CD4-positive, alpha-beta memory T cell (primary cell): ENCODE results near the gene PPP1R10. TPM values are rescaled to one million over a fixed set of nuclear protein-coding genes. Genes with fewer than 3 reads are reported as not detected.

ENCODE experiments used
- CTCF ChIA-PET: fragments of 350-600 bp; sonication (Branson Sonifier 250); formaldehyde crosslinking; loops from one replicate; lab custom pipeline; 2021; ENCODE audit warnings: inconsistent platforms; ENCODE audit not compliant: partially characterized antibody; lab: Charles Lee
- POLR2A ChIA-PET: fragments of 350-600 bp; sonication (Branson Sonifier 250); formaldehyde crosslinking; loops from one replicate; lab custom pipeline; 2021; ENCODE audit not compliant: partially characterized antibody; lab: Charles Lee
- DNase-seq, 5 donors: peaks; one replicate each; pipeline versions ENCODE4 v3.0.0 to v3.0.0-alpha.2; 2020 to 2022; ENCODE audit warnings: mixed read lengths in 1 of 5
- H3K27ac ChIP-seq: one replicate; pipeline ENCODE4 v1.7.0; 2013; ENCODE audit warnings: low read depth, low read length
- H3K27me3 ChIP-seq: 2 replicates; pipeline ENCODE4 v1.7.0; 2013; ENCODE audit warnings: mild to moderate bottlenecking, low read length, moderate library complexity; ENCODE audit not compliant: insufficient read depth
- H3K36me3 ChIP-seq: 2 replicates; pipeline ENCODE4 v1.7.0; 2013; ENCODE audit warnings: mild to moderate bottlenecking, low read length, moderate library complexity; ENCODE audit not compliant: insufficient read depth
- H3K4me1 ChIP-seq: 2 replicates; pipeline ENCODE4 v1.7.0; 2013; ENCODE audit warnings: mild to moderate bottlenecking, low read length, moderate library complexity; ENCODE audit not compliant: insufficient read depth
- H3K4me3 ChIP-seq, 2 donors: one replicate each; pipeline ENCODE4 v1.7.0; 2013; ENCODE audit warnings: low read length in 2 of 2, mild to moderate bottlenecking in 1 of 2
- H3K9me3 ChIP-seq, 2 donors: one replicate each; pipeline ENCODE4 v1.7.0; 2013; ENCODE audit warnings: low read length in 2 of 2, control low read depth in 1 of 2; ENCODE audit not compliant: control insufficient read depth in 1 of 2
- H3K27ac Mint-ChIP-seq, 7 donors: one replicate each; pipeline ENCODE4 v1.8.0; 2020 to 2021; ENCODE audit warnings: mixed read lengths in 7 of 7, mild to moderate bottlenecking in 6 of 7, inconsistent platforms in 3 of 7, moderate library complexity in 3 of 7
- H3K27me3 Mint-ChIP-seq, 2 donors: one replicate each; pipeline ENCODE4 v1.8.0; 2020 to 2021; ENCODE audit warnings: mixed read lengths in 2 of 2
- H3K36me3 Mint-ChIP-seq, 2 donors: one replicate each; pipeline ENCODE4 v1.8.0; 2020 to 2021; ENCODE audit warnings: mixed read lengths in 2 of 2, inconsistent platforms in 1 of 2, mild to moderate bottlenecking in 1 of 2
- H3K4me1 Mint-ChIP-seq, 4 donors: one replicate each; pipeline ENCODE4 v1.8.0; 2020 to 2021; ENCODE audit warnings: mixed read lengths in 4 of 4, mild to moderate bottlenecking in 1 of 4
- H3K4me3 Mint-ChIP-seq, 8 donors: one replicate each; pipeline ENCODE4 v1.8.0; 2020 to 2021; ENCODE audit warnings: mixed read lengths in 8 of 8, mild to moderate bottlenecking in 7 of 8, moderate library complexity in 6 of 8, inconsistent platforms in 3 of 8
- H3K9me3 Mint-ChIP-seq, 8 donors: one replicate each; pipeline ENCODE4 v1.8.0; 2020 to 2021; ENCODE audit warnings: mixed read lengths in 8 of 8, mild to moderate bottlenecking in 5 of 8, inconsistent platforms in 3 of 8, moderate library complexity in 1 of 8
- intact Hi-C: fragments of 100-400 bp; cut with micrococcal nuclease; formaldehyde crosslinking; loops from one replicate; pipeline ENCODE4 v1.15.1; 2023
- polyA plus RNA-seq, 2 donors: library from polyadenylated mRNA; unstranded; fragments of 300-500 nt; fragmentation: Illumina TruSeq; gene quantifications; one replicate each; pipeline ENCODE4 v1.2.3, GENCODE V29; 2021
- total RNA-seq, 2 experiments: library from RNA; stranded (reverse); gene quantifications; one replicate each; pipeline ENCODE4 v1.2.3, GENCODE V29; 2021

Gene PPP1R10
- total and polyA plus RNA-seq, 4 experiments from 2014 or later: 8.5 to 231 (median 127) TPM

DNA sequence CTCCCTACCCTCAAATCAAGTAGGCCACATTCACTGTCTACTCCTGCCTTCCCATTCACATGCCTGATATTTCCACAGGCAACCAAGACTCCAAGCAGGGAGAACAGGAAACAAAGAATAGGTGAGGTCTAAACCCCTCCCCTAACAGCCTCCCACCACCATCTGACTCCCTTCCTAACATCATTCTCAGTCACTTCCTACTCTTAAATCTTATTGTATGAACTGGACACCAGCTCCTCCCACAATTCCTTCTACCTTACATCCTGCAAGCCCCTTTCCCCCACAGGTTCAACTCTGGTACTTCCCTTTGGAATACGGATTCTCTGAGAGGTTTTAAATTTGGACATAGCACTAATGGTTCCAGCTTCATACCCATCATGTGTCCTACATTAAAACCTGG is 28.9 kb upstream of the PPP1R10 start:
- H3K27ac ChIP-seq: peak overlapping the region; percentile 89
- H3K4me3 Mint-ChIP-seq: peak overlapping the region in 7 of 8 donors; percentile 3 to 91 (median 87)
- ChIA-PET POLR2A (interaction anchor here (1.1 to 5.8 kb wide), 9 partner anchors 20 to 153 kb away, joined by 3 to 58 read pairs (median 5); partner anchors contain the start of genes ATAT1, DHX16, MDC1 and MRPS18B), CTCF (interaction anchor here (1.3 to 1.7 kb wide), 4 partner anchors 16 to 163 kb away, joined by 4 to 6 read pairs (median 5); no protein-coding TSS in a partner anchor)
- peaks cover 20% of the 10 kb centered on the region for H3K4me1 ChIP-seq
- H3K27me3 ChIP-seq: no peaks in the 10 kb centered on the region
- H3K27me3 Mint-ChIP-seq: no peaks in the 10 kb centered on the region
- H3K4me1 Mint-ChIP-seq: peaks cover 18 to 29% (median 24%) of the 10 kb centered on the region in 4 donors
- no peak for DNase-seq
- intact Hi-C loops: no loop called here
- no peaks in the 10 kb centered on the region for H3K9me3 Mint-ChIP-seq
- H3K9me3 ChIP-seq: no peaks in the 10 kb centered on the region
- H3K4me3 ChIP-seq: peak overlapping the region in 1 of 2 donors; percentile 91
- peaks cover 12 to 17% of the 10 kb centered on the region in 2 donors for H3K36me3 Mint-ChIP-seq
- H3K36me3 ChIP-seq: peaks cover 2% of the 10 kb centered on the region
- peak overlapping the region in 6 of 7 donors; percentile 17 to 91 (median 84) for H3K27ac Mint-ChIP-seq

DNA sequence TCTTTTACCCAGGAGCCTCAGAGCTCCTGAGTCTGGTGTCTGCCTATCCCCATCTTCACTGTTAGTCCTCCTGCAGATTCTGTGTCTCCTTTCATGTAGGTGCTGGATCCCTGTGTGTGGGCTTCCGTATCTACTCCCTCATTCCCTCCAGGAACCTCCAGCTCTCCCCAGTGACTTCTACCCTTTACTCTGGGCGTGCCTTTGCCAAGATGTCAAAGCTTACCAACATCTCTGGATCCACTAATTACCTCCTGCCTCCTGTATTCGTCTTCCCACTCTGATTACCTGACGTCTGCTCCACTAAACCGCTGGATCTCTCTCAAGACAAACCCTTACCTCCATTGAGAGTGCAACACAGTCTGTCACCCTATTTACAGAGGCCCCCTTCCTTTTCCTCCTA is 27.7 kb upstream of the PPP1R10 start:
- no peak for DNase-seq
- Mint-ChIP-seq H3K27ac (peak overlapping the region in 3 of 7 donors; percentile 63 to 80 (median 78)), H3K27me3 (no peaks in the 10 kb centered on the region), H3K9me3 (no peaks in the 10 kb centered on the region), H3K4me1 (peaks cover 18 to 29% (median 26%) of the 10 kb centered on the region in 4 donors), H3K36me3 (peaks cover 9 to 12% of the 10 kb centered on the region in 2 donors), H3K4me3 (no peak overlapping the region)
- H3K27ac ChIP-seq: no peak overlapping the region
- peaks cover 20% of the 10 kb centered on the region for H3K4me1 ChIP-seq
- no peaks in the 10 kb centered on the region for H3K36me3 ChIP-seq
- POLR2A ChIA-PET: interaction anchor here (2.4 to 5.8 kb wide), 2 partner anchors 27 to 30 kb away, joined by 16 to 58 read pairs; partner anchors contain the start of genes MRPS18B and PPP1R10
- no peaks in the 10 kb centered on the region for H3K9me3 ChIP-seq
- intact Hi-C loops: no loop called here
- H3K4me3 ChIP-seq: no peak overlapping the region
- no peaks in the 10 kb centered on the region for H3K27me3 ChIP-seq
- CTCF ChIA-PET: interaction anchor here (0.7 to 1.6 kb wide), 5 partner anchors 19 to 161 kb away, joined by 3 to 4 read pairs (median 3); partner anchors contain the start of genes ATAT1 and IER3

DNA sequence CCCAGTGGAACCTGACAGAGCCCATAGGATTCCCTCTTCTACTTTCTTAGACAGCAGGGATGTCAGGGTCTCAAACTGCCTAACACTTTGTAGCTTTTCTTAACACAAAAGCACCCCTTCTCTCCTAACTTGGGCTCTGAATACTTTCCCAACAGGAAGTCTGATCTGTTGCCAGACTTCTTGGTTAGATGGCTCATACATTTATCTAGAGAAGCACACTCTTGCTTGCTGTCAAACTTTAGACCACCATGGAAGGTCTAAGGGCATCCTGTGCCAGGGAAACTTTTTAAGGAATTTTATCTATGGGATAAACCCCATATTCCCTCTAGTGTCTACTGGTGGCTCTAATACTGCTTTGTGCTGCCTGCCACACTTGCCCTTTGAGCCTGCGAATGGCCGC is 26.6 kb upstream of the PPP1R10 start:
- peak overlapping the region in 2 of 7 donors; percentile 38 to 58 for H3K27ac Mint-ChIP-seq
- Histone ChIP-seq H3K4me1 (peaks cover 20% of the 10 kb centered on the region), H3K27ac (no peak overlapping the region), H3K9me3 (no peaks in the 10 kb centered on the region), H3K4me3 (no peak overlapping the region), H3K27me3 (no peaks in the 10 kb centered on the region), H3K36me3 (no peaks in the 10 kb centered on the region)
- H3K36me3 Mint-ChIP-seq: peaks cover 9 to 10% of the 10 kb centered on the region in 2 donors
- intact Hi-C loops: no loop called here
- no peaks in the 10 kb centered on the region for H3K9me3 Mint-ChIP-seq
- ChIA-PET CTCF (no interaction called here), POLR2A (interaction anchor here (5.8 kb wide), 1 partner anchor 29 kb away, joined by 58 read pairs; no protein-coding TSS in a partner anchor)
- DNase-seq: no peak
- H3K4me3 Mint-ChIP-seq: no peak overlapping the region
- H3K27me3 Mint-ChIP-seq: no peaks in the 10 kb centered on the region
- peaks cover 16 to 26% (median 24%) of the 10 kb centered on the region in 4 donors for H3K4me1 Mint-ChIP-seq

DNA sequence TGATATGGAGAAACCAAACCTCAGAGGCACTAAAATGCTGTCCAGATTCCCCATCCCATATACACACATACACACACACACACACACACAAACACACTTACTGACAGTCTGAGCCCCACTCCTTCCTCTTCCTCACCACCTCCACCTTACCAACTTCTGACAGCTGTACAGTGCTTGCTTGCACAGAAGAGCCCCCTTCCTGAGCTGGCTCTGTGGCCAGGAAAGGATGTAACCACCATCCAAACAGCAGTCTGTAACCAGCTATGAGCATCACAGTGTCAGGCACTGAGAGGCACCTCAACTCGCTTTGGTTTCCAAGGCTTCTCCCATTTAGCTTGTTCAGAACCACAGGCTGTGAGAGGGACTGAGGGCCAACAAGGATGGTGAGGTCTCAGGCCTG is 24.0 kb upstream of the PPP1R10 start:
- no peak for DNase-seq
- Mint-ChIP-seq H3K4me3 (no peak overlapping the region), H3K27me3 (no peaks in the 10 kb centered on the region), H3K9me3 (no peaks in the 10 kb centered on the region), H3K36me3 (peaks cover 4 to 9% of the 10 kb centered on the region in 2 donors), H3K27ac (peak overlapping the region in 2 of 7 donors; percentile 42 to 69), H3K4me1 (peaks cover 4 to 12% (median 8%) of the 10 kb centered on the region in 4 donors)
- intact Hi-C loops: no loop called here
- H3K4me3 ChIP-seq: no peak overlapping the region
- no peaks in the 10 kb centered on the region for H3K27me3 ChIP-seq
- H3K4me1 ChIP-seq: peaks cover 4% of the 10 kb centered on the region
- no peaks in the 10 kb centered on the region for H3K9me3 ChIP-seq
- no peak overlapping the region for H3K27ac ChIP-seq
- ChIA-PET POLR2A (interaction anchor here (0.6 to 3.4 kb wide), 3 partner anchors 15 to 26 kb away, joined by 3 to 14 read pairs (median 5); partner anchors contain the start of genes ATAT1 and MRPS18B), CTCF (interaction anchor here (1.0 to 1.4 kb wide), 4 partner anchors 15 to 87 kb away, joined by 3 to 6 read pairs (median 4); partner anchors contain the start of genes ATAT1 and DHX16)
- H3K36me3 ChIP-seq: no peaks in the 10 kb centered on the region

DNA sequence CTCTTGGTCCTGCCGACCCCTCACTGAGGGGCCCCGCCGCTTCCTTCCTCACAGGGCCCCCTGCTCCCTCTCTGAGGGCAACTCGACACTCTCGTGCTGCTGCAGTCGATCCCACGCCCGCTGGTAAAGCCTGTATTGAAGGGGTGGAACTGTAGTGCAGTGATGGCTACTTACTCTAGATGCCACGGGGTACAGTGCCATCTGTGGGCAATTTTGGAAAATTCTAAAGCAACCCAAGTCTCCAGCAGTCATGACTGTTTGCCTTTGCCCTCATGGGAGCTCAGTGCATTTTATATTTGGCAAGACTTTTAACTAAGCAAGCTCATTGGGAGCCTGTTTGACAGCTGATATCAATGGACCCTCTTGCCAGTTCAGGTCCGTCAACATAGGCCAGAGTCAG is 23.4 kb upstream of the PPP1R10 start:
- H3K36me3 Mint-ChIP-seq: peaks cover 5 to 9% of the 10 kb centered on the region in 2 donors
- no peaks in the 10 kb centered on the region for H3K27me3 Mint-ChIP-seq
- no peak overlapping the region for H3K27ac ChIP-seq
- no peaks in the 10 kb centered on the region for H3K9me3 Mint-ChIP-seq
- intact Hi-C loops: no loop called here
- no peaks in the 10 kb centered on the region for H3K27me3 ChIP-seq
- CTCF ChIA-PET: interaction anchor here (1.0 kb wide), 1 partner anchor 86 kb away, joined by 3 read pairs; no protein-coding TSS in a partner anchor
- H3K9me3 ChIP-seq: no peaks in the 10 kb centered on the region
- no peak overlapping the region for H3K27ac Mint-ChIP-seq
- DNase-seq: no peak
- H3K4me3 Mint-ChIP-seq: no peak overlapping the region
- H3K4me1 ChIP-seq: no peaks in the 10 kb centered on the region
- no peak overlapping the region for H3K4me3 ChIP-seq
- POLR2A ChIA-PET: interaction anchor here (1.6 to 3.4 kb wide), 2 partner anchors 14 to 25 kb away, joined by 5 to 14 read pairs; partner anchors contain the start of gene ATAT1
- H3K4me1 Mint-ChIP-seq: peaks cover 0 to 8% (median 5%) of the 10 kb centered on the region in 4 donors
- no peaks in the 10 kb centered on the region for H3K36me3 ChIP-seq

DNA sequence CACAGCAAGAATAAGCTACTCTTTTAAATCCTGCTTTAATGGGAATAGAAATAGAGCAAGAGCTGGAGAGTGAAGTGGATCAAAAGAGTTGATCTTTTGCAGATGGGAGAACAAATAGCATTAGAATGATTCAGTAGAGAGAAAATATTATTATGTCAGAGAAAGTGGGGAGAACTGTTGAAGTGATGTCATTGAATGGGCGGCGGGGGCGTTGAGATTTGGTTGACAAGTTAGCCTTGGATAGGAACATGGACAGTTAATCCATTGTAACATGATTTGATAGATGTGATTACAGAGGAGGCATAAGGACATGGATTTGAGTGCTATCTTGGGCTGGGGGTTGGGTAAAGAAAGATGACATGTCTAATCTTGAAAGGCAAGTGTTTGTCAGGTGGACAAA is 18.8 kb upstream of the PPP1R10 start:
- POLR2A ChIA-PET: no interaction called here
- Mint-ChIP-seq H3K36me3 (peaks cover 15 to 17% of the 10 kb centered on the region in 2 donors), H3K9me3 (no peaks in the 10 kb centered on the region), H3K27me3 (no peaks in the 10 kb centered on the region), H3K4me1 (peaks cover 0 to 3% (median 2%) of the 10 kb centered on the region in 4 donors), H3K4me3 (no peak overlapping the region), H3K27ac (peak overlapping the region in 1 of 7 donors; percentile 13)
- no peaks in the 10 kb centered on the region for H3K9me3 ChIP-seq
- no peaks in the 10 kb centered on the region for H3K27me3 ChIP-seq
- intact Hi-C loops: no loop called here
- H3K27ac ChIP-seq: no peak overlapping the region
- peaks cover 8% of the 10 kb centered on the region for H3K36me3 ChIP-seq
- DNase-seq: no peak
- CTCF ChIA-PET: interaction anchor here (1.1 kb wide), 1 partner anchor 15 kb away, joined by 4 read pairs; no protein-coding TSS in a partner anchor
- no peak overlapping the region for H3K4me3 ChIP-seq
- no peaks in the 10 kb centered on the region for H3K4me1 ChIP-seq
